Upper lobe of left lung (tissue), 6 donors: Measurements from ENCODE around the gene GPR158. TPM values are rescaled to one million over a fixed set of nuclear protein-coding genes. Genes with fewer than 3 reads are reported as not detected.
"Not testable (repeated sequence)": the region's sequence is repeated elsewhere in the genome, so short reads cannot be mapped to it uniquely, and the experiment has no call there.

Experiments
- ATAC-seq, 2 donors: fragments of 200-7000 bp; cut with Tn5 transposase; one replicate each; pipeline ENCODE4 v1.9.1; 2022; ENCODE audit warnings: mild to moderate bottlenecking in 2 of 2, moderate library complexity in 2 of 2; ENCODE audit not compliant: low FRiP score in 2 of 2
- DNase-seq, 2 donors: peaks; one replicate each; pipeline ENCODE4 v3.0.0-alpha.2; 2019 to 2020
- H3K27ac ChIP-seq, 4 donors: fragments of 200-600 bp; sonication (generic); one replicate each; pipeline ENCODE4 v1.5.1; 2016 to 2019
- H3K27me3 ChIP-seq, 4 donors: fragments of 200-600 bp; sonication (generic); one replicate each; pipeline ENCODE4 v1.5.1; 2017 to 2019
- H3K36me3 ChIP-seq, 4 donors: fragments of 200-600 bp; sonication (generic); one replicate each; pipeline ENCODE4 v1.5.1; 2016 to 2019
- H3K4me1 ChIP-seq, 4 donors: fragments of 200-600 bp; sonication (generic); one replicate each; pipeline ENCODE4 v1.5.1; 2018 to 2019
- H3K4me3 ChIP-seq, 4 donors: fragments of 200-600 bp; sonication (generic); one replicate each; pipeline ENCODE4 v1.5.1; 2017 to 2019; ENCODE audit warnings: mild to moderate bottlenecking in 2 of 4, moderate library complexity in 1 of 4
- H3K9me3 ChIP-seq, 4 donors: fragments of 200-600 bp; sonication (generic); one replicate each; pipeline ENCODE4 v1.5.1; 2018 to 2019
- EP300 ChIP-seq, 4 donors: sonication (generic); formaldehyde crosslinking; IDR thresholded peaks; one replicate each; pipeline ENCODE4 v1.5.1; 2017; ENCODE audit warnings: antibody characterized with exemption in 4 of 4, control low read depth in 2 of 4
- POLR2A ChIP-seq, 4 donors: fragments of 450-650 bp; IDR thresholded peaks; one replicate each; pipeline ENCODE4 v1.5.1; 2016 to 2017; ENCODE audit warnings: antibody characterized with exemption in 4 of 4, mild to moderate bottlenecking in 2 of 4
- POLR2AphosphoS5 ChIP-seq, 2 donors: sonication (generic); formaldehyde crosslinking; IDR thresholded peaks; one replicate each; pipeline ENCODE4 v1.5.1; 2017; ENCODE audit warnings: antibody characterized with exemption in 2 of 2
- WGBS, 2 donors: methylation state at CpG; one replicate each; pipeline ENCODE4 v1.1.5; 2017 to 2018; 5-methylcytosine and 5-hydroxymethylcytosine counted together
- total RNA-seq, 6 donors: library from RNA; depleted of rRNA in 4 of 6; stranded (reverse); fragments of >200 nt in 4 of 6; gene quantifications; one replicate each; pipeline versions ENCODE4 v1.1.0 to v1.2.1, GENCODE V29; 2016 to 2021
- TF ChIP-seq, protein P1 (sequence below), 6 experiments: fragments of 450-650 bp in 4 of 6; fragments of 200-600 bp in 2 of 6; sonication (generic) in 2 of 6; IDR thresholded peaks; one replicate each; pipeline ENCODE4 v1.5.1; 2016 to 2019; ENCODE audit warnings: antibody characterized with exemption in 6 of 6
- donor health status: DM: no; HTN: no; CAD: no; lungs with moderate emphysema.
- donor health status: DM: no; HTN: yes; CAD: no; lungs with severe emphysema.

GPR158 gene
- total RNA-seq, 6 donors from 2014 or later = 0.03 to 0.09 TPM; not detected in 4

DNA sequence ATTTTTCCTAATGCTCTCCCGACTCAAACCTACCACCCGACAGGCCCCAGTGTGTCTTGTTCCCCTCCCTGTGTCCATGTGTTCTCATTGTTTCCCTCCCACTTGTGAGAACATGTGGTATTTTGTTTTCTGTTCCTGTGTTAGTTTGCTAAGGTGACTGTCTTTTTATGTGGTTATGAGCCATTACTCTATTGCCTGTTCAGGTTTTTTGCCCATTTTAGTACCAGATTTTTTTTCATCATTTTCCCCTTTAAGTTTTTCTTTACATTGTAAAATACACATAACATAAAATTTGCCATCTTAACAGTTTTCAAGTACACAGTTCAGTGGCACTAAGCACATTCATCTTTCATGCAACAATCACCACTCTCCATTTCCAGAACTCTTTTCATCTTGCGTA lies 133.5 kb downstream of the GPR158 start:
- H3K27me3 ChIP-seq = no peaks in the 10 kb centered on the region
- WGBS, 2 donors = 48 to 97% methylated on average over 2 of the region's 3 CpGs
- no peak overlapping the region for H3K27ac ChIP-seq
- H3K9me3 ChIP-seq = no peaks in the 10 kb centered on the region
- H3K4me3 ChIP-seq = no peak overlapping the region
- DNase-seq (no peak), ATAC-seq (no peak)
- no peaks in the 10 kb centered on the region for H3K36me3 ChIP-seq
- H3K4me1 ChIP-seq = no peaks in the 10 kb centered on the region
- TF ChIP-seq POLR2AphosphoS5 (IDR thresholded peaks at IDR 0.05) (no peak), EP300 (IDR thresholded peaks at IDR 0.05) (no peak), POLR2A (IDR thresholded peaks at IDR 0.05) (no peak)
- TF ChIP-seq, protein P1, sequence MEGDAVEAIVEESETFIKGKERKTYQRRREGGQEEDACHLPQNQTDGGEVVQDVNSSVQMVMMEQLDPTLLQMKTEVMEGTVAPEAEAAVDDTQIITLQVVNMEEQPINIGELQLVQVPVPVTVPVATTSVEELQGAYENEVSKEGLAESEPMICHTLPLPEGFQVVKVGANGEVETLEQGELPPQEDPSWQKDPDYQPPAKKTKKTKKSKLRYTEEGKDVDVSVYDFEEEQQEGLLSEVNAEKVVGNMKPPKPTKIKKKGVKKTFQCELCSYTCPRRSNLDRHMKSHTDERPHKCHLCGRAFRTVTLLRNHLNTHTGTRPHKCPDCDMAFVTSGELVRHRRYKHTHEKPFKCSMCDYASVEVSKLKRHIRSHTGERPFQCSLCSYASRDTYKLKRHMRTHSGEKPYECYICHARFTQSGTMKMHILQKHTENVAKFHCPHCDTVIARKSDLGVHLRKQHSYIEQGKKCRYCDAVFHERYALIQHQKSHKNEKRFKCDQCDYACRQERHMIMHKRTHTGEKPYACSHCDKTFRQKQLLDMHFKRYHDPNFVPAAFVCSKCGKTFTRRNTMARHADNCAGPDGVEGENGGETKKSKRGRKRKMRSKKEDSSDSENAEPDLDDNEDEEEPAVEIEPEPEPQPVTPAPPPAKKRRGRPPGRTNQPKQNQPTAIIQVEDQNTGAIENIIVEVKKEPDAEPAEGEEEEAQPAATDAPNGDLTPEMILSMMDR (IDR thresholded peaks at IDR 0.05) = no peak

DNA sequence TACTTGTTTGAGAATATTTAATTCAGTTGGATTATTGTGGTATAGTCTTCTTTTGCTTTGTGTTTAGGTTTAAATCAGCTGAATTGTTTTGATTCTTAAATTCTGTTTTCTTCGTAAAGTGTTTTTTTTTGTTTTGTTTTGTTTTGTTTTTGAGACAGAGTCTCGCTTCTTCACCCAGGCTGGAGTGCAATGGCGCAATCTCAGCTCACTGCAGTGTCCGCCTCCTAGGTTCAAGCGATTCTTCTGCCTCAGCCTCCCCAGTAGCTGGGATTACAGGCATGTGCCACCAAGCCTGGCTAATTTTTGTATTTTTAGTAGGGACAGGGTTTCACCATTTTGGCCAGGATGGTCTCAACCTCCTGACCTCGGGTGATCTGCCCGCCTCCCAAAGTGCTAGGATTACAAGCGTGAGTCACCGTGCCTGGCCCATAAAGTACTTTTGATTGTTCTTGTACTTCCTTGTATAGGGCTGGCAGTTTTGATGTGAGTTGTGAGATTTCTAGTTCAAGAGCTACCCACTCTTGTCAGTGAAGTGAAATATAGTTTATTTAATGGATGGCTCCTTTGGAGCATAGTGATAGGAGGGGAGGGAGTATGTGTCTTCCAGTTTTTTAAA lies 142.9 kb downstream of the GPR158 start:
- H3K4me1 ChIP-seq, ATAC-seq, H3K9me3 ChIP-seq, DNase-seq, H3K27me3 ChIP-seq, H3K4me3 ChIP-seq, H3K36me3 ChIP-seq, H3K27ac ChIP-seq: not testable (repeated sequence)
- WGBS, 2 donors = 89 to 96% methylated on average over 8 to 9 of the region's 9 CpGs

DNA sequence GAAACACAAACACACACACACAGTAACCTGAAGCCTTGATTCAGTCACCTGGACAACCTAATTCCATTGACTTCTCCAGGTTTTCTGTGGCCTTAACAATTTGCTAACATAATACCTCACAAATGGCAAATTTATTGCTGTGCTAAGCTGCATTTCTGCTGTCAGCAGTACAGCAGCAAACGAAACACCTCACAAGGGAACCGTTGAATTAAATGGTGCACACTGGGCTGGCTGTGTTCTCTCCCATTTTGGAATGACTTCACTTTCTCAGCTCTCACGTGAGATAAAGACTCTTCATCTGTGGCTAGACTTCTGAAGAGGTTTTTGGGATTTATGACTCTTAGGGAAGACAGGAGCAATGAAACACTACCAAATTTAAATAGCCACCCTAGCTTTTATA lies 152.5 kb downstream of the GPR158 start:
- no peak overlapping the region for H3K27ac ChIP-seq
- no peaks in the 10 kb centered on the region for H3K27me3 ChIP-seq
- TF ChIP-seq POLR2A (IDR thresholded peaks at IDR 0.05) (no peak), EP300 (IDR thresholded peaks at IDR 0.05) (no peak), POLR2AphosphoS5 (IDR thresholded peaks at IDR 0.05) (no peak)
- TF ChIP-seq, protein P1 (IDR thresholded peaks at IDR 0.05) = no peak
- peaks cover 0 to 4% (median 0%) of the 10 kb centered on the region in 4 donors for H3K9me3 ChIP-seq
- ATAC-seq = no peak
- no peak overlapping the region for H3K4me3 ChIP-seq
- no peak for DNase-seq
- no peaks in the 10 kb centered on the region for H3K36me3 ChIP-seq
- no peaks in the 10 kb centered on the region for H3K4me1 ChIP-seq
- WGBS, 2 donors = 32 to 61% methylated on average over 3 of the region's 3 CpGs

DNA sequence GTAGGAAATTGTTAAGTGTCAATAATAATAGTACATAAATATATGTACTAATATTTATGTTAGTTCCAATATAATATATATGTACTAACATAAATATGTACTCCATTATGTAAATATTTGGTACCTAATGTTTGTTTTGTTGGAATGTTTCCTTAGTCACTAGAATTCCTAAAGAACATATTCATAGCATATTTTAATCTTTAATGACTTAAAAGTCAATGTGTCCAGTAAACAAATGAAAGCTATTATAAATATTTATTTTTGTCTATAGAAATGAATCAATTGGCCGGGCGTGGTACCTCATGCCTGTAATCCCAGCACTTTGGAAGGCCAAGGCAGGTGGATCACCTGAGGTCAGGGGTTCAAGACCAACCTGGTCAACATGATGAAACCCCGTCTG lies 153.6 kb downstream of the GPR158 start:
- Histone ChIP-seq H3K4me1 (no peaks in the 10 kb centered on the region), H3K27me3 (no peaks in the 10 kb centered on the region), H3K36me3 (no peaks in the 10 kb centered on the region), H3K27ac (no peak overlapping the region), H3K9me3 (no peaks in the 10 kb centered on the region), H3K4me3 (no peak overlapping the region)
- TF ChIP-seq POLR2A (IDR thresholded peaks at IDR 0.05) (no peak), POLR2AphosphoS5 (IDR thresholded peaks at IDR 0.05) (no peak), EP300 (IDR thresholded peaks at IDR 0.05) (no peak)
- TF ChIP-seq, protein P1 (IDR thresholded peaks at IDR 0.05) = no peak
- DNase-seq (no peak), ATAC-seq (no peak)
- 74 to 86% methylated on average over 3 of the region's 3 CpGs for WGBS, 2 donors

DNA sequence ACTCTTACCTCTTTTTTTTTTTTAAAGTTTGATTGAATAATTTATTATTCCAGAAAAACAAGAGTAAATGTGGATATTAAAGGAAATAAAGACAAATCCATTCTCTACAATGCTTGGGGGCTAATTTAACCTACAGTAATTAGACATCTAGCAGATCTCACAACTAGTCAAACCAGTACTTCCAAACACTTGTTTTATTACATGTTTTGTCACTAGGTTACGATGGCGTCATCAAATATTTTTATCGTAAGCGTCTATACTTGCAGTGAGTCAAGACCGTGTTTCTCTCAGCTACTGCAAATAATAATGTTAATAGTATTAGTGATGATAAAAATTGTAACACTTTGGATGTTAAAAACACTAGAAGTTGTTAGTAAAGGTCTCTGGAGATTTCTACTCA lies 154.8 kb downstream of the GPR158 start:
- not testable (repeated sequence) for ATAC-seq, H3K27me3 ChIP-seq, H3K36me3 ChIP-seq, H3K9me3 ChIP-seq, H3K27ac ChIP-seq, H3K4me1 ChIP-seq, DNase-seq, H3K4me3 ChIP-seq
- 84 to 91% methylated on average over 5 of the region's 5 CpGs for WGBS, 2 donors

DNA sequence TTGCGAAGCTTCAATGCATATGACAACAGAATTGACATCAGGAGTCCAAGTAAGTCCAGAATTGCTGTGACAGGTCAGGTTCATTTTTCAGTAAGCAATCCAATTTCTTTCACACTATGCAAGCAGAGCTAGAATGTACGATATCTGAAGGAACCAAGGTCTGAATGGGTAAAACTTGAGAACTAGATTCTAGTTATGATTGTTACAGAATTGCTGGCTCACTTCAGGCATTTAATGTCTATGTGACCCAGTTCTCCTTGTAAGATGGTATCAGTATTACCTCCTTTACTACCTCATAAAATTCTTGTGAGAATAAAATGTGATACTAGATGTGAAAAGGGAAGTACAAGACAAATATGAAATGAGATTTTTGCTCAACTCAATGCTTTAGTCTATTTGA lies 159.6 kb downstream of the GPR158 start:
- H3K36me3 ChIP-seq = no peaks in the 10 kb centered on the region
- no peak overlapping the region for H3K4me3 ChIP-seq
- no peak overlapping the region for H3K27ac ChIP-seq
- H3K9me3 ChIP-seq = no peaks in the 10 kb centered on the region
- 88 to 89% methylated on average over 2 of the region's 2 CpGs for WGBS, 2 donors
- no peak for DNase-seq
- no peaks in the 10 kb centered on the region for H3K4me1 ChIP-seq
- H3K27me3 ChIP-seq = no peaks in the 10 kb centered on the region
- TF ChIP-seq POLR2A (IDR thresholded peaks at IDR 0.05) = no peak
- TF ChIP-seq, protein P1 (IDR thresholded peaks at IDR 0.05) = no peak
- TF ChIP-seq EP300 (IDR thresholded peaks at IDR 0.05) = no peak
- TF ChIP-seq POLR2AphosphoS5 (IDR thresholded peaks at IDR 0.05) = no peak
- no peak for ATAC-seq
